DND-41 (cell line): ENCODE data around the gene DYNLT4.

Experiments used
- ATAC-seq: fragments of 200-7000 bp; cut with Tn5 transposase; 3 replicates; pipeline ENCODE4 v1.9.1; 2021; ENCODE audit warnings: low read depth; ENCODE audit not compliant: insufficient read depth
- DNase-seq: peaks from one replicate; pipeline ENCODE4 v3.0.0-alpha.2; 2020
- H2AFZ ChIP-seq: 2 replicates; pipeline ENCODE4 v1.6.0; 2012; ENCODE audit warnings: low read depth, low read length
- H3K27ac ChIP-seq: 2 replicates; pipeline ENCODE4 v1.5.1; 2012; ENCODE audit warnings: low read length, inconsistent platforms
- H3K27me3 ChIP-seq: fragments of 200-600 bp; sonication (generic); 2 replicates; pipeline ENCODE4 v1.6.0; 2012; ENCODE audit warnings: low read length, mild to moderate bottlenecking, inconsistent platforms; ENCODE audit not compliant: insufficient read depth, poor library complexity
- H3K36me3 ChIP-seq: 2 replicates; pipeline ENCODE4 v1.5.1; 2012; ENCODE audit warnings: low read length, inconsistent platforms; ENCODE audit not compliant: insufficient read depth
- H3K4me1 ChIP-seq: 2 replicates; pipeline ENCODE4 v1.5.1; 2012; ENCODE audit warnings: mild to moderate bottlenecking, low read length; ENCODE audit not compliant: insufficient read depth
- H3K4me2 ChIP-seq: 2 replicates; pipeline ENCODE4 v1.6.0; 2012; ENCODE audit warnings: mild to moderate bottlenecking, moderate library complexity, low read length, inconsistent platforms; ENCODE audit not compliant: insufficient read depth
- H3K4me3 ChIP-seq, 2 experiments: fragments of 200-600 bp in 1 of 2; shearing (Covaris generic) in 1 of 2; 2 replicates each; pipeline ENCODE4 v1.5.1; 2012 to 2016; ENCODE audit warnings: inconsistent platforms in 2 of 2, low read length in 2 of 2, mild to moderate bottlenecking in 2 of 2, low read depth in 1 of 2, moderate library complexity in 1 of 2
- H3K79me2 ChIP-seq: 2 replicates; pipeline ENCODE4 v1.6.0; 2012; ENCODE audit warnings: low read length, inconsistent platforms; ENCODE audit not compliant: insufficient read depth
- H3K9ac ChIP-seq: 2 replicates; pipeline ENCODE4 v1.6.0; 2012; ENCODE audit warnings: low read depth, mild to moderate bottlenecking, inconsistent platforms, low read length, moderate library complexity
- H3K9me3 ChIP-seq: 2 replicates; pipeline ENCODE4 v1.5.1; 2012; ENCODE audit warnings: low read length, moderate library complexity, mild to moderate bottlenecking, inconsistent platforms; ENCODE audit not compliant: insufficient read depth, severe bottlenecking
- H4K20me1 ChIP-seq: 2 replicates; pipeline ENCODE4 v1.6.0; 2012; ENCODE audit warnings: low read length; ENCODE audit not compliant: insufficient read depth
- EZH2 ChIP-seq: IDR thresholded peaks from 3 replicates; pipeline ENCODE4 v1.6.1; 2012; ENCODE audit warnings: borderline replicate concordance, low read depth, mild to moderate bottlenecking, moderate library complexity, low read length, inconsistent platforms; ENCODE audit not compliant: severe bottlenecking
- TF ChIP-seq, protein P1 (sequence below): IDR thresholded peaks from 2 replicates; pipeline ENCODE4 v1.5.1; 2012; ENCODE audit warnings: borderline replicate concordance, low read length, moderate library complexity, mild to moderate bottlenecking; ENCODE audit not compliant: poor library complexity, severe bottlenecking; ENCODE audit errors: extremely low read depth

The DYNLT4 gene

DNA sequence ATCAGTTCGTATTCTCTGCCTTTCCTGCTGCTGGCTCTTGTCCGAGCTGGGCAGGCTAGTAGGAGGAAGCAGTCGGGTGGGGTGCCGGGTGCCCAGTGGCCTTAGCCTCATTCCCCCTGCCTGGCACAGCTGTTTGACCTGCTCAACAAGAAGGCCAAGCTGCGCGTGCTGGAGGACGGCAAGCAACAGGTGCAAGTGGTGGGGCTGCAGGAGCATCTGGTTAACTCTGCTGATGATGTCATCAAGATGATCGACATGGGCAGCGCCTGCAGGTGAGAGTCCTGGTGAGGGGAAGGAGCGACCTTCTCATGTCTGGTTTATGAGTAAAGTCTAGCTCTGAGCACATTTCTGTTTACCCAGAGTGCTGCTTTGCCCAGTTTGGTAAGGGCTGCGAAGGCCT lies 48.1 kb downstream of the DYNLT4 start:
- TF ChIP-seq EZH2, result no peak
- TF ChIP-seq, protein P1, sequence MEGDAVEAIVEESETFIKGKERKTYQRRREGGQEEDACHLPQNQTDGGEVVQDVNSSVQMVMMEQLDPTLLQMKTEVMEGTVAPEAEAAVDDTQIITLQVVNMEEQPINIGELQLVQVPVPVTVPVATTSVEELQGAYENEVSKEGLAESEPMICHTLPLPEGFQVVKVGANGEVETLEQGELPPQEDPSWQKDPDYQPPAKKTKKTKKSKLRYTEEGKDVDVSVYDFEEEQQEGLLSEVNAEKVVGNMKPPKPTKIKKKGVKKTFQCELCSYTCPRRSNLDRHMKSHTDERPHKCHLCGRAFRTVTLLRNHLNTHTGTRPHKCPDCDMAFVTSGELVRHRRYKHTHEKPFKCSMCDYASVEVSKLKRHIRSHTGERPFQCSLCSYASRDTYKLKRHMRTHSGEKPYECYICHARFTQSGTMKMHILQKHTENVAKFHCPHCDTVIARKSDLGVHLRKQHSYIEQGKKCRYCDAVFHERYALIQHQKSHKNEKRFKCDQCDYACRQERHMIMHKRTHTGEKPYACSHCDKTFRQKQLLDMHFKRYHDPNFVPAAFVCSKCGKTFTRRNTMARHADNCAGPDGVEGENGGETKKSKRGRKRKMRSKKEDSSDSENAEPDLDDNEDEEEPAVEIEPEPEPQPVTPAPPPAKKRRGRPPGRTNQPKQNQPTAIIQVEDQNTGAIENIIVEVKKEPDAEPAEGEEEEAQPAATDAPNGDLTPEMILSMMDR, result no peak
- Histone ChIP-seq H2AFZ (no peak overlapping the region), H3K4me3 (no peak overlapping the region), H3K9ac (no peak overlapping the region), H3K27ac (no peak overlapping the region), H3K27me3 (no peaks in the 10 kb centered on the region), H4K20me1 (no peaks in the 10 kb centered on the region), H3K4me2 (no peak overlapping the region), H3K36me3 (peaks cover 99% of the 10 kb centered on the region), H3K4me1 (no peaks in the 10 kb centered on the region), H3K9me3 (no peaks in the 10 kb centered on the region), H3K79me2 (no peaks in the 10 kb centered on the region; the same call in 1 of the 2 replicates)
- DNase-seq (no peak), ATAC-seq (no peak)

DNA sequence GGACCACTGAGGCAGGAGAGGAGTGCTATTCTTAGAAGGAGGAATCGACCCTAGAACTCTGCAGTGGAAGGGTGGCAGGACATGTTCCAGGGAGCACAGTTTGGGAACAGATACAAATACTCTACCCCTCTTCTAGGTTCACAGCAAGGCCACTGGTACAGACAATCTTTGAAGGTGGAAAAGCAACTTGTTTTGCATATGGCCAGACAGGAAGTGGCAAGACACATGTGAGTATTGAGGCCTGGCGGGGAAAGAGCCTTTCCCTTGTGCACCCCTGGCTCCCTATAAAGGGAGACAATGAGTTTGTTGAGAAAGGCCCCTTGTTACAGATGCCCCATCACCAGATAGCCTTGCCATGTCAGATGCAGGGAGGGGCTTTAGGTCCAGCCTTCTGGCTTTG lies 49.7 kb downstream of the DYNLT4 start:
- H3K79me2 ChIP-seq, result no peaks in the 10 kb centered on the region; the same call in 1 of the 2 replicates
- DNase-seq, result no peak
- H3K27ac ChIP-seq, result 0 out of 2 replicates have a peak overlapping the region, but pooled peaks have one; percentile 17
- H2AFZ ChIP-seq, result no peak overlapping the region
- H3K9me3 ChIP-seq, result no peaks in the 10 kb centered on the region
- no peak for TF ChIP-seq EZH2
- TF ChIP-seq, protein P1, result no peak
- H3K9ac ChIP-seq, result no peak overlapping the region
- H3K36me3 ChIP-seq, result peaks cover 99% of the 10 kb centered on the region
- H3K4me3 ChIP-seq, result no peak overlapping the region
- ATAC-seq, result 0 out of 3 replicates have a peak, but pooled peaks have one; percentile 21
- H4K20me1 ChIP-seq, result 0 out of 2 replicates have a peak, but pooled peaks cover 5% of the 10 kb centered on the region
- H3K4me1 ChIP-seq, result no peaks in the 10 kb centered on the region
- no peak overlapping the region for H3K4me2 ChIP-seq
- H3K27me3 ChIP-seq, result no peaks in the 10 kb centered on the region
